Effector memory CD4-positive, alpha-beta T cell (primary cell): Measurements from ENCODE around the gene UBE2D2.
"Not testable (repeated sequence)": the region's sequence is repeated elsewhere in the genome, so short reads cannot be mapped to it uniquely, and the experiment has no call there.

Experiments
- DNase-seq, 3 donors: peaks; one replicate each; pipeline ENCODE4 v3.0.0-alpha.2; 2020
- H3K27ac ChIP-seq: 2 replicates; pipeline ENCODE4 v1.7.0; 2013; ENCODE audit warnings: mild to moderate bottlenecking, low read length, moderate library complexity; ENCODE audit not compliant: insufficient read depth, poor library complexity, severe bottlenecking
- H3K27me3 ChIP-seq: replicated peaks from 2 replicates; pipeline ENCODE4 v1.7.0; 2013; ENCODE audit warnings: mild to moderate bottlenecking, low read length; ENCODE audit not compliant: insufficient read depth, control insufficient read depth, poor library complexity, severe bottlenecking
- H3K36me3 ChIP-seq: 2 replicates; pipeline ENCODE4 v1.7.0; 2013; ENCODE audit warnings: mild to moderate bottlenecking, low read length, moderate library complexity; ENCODE audit not compliant: control insufficient read depth, insufficient read depth
- H3K4me1 ChIP-seq: 2 replicates; pipeline ENCODE4 v1.7.0; 2013; ENCODE audit warnings: low read length, mild to moderate bottlenecking; ENCODE audit not compliant: control insufficient read depth, insufficient read depth, poor library complexity, severe bottlenecking
- H3K4me3 ChIP-seq: 2 replicates; pipeline ENCODE4 v1.7.0; 2013; ENCODE audit warnings: low read length, low read depth, mild to moderate bottlenecking; ENCODE audit not compliant: insufficient read depth, poor library complexity, severe bottlenecking
- H3K9me3 ChIP-seq: 2 replicates; pipeline ENCODE4 v1.7.0; 2013; ENCODE audit warnings: mild to moderate bottlenecking, low read length, moderate library complexity; ENCODE audit not compliant: control insufficient read depth

Gene UBE2D2

DNA sequence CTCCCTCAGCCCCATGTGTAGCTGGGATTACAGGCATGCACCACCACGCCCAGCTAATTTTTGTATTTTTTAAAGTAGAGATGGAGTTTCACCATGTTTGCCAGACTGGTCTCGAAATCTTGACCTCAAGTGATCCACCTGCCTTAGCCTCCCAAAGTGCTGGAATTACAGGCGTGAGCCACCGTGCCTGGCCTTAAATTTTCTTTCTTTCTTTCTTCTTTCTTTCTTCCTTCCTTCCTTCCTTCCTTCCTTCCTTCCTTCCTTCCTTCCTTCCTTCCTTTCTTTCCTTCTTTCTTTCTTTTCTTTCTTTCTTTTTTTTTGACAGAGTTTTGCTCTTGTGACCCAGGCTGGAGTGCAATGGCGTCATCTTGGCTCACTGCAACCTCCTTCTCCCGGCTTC is 14.5 kb upstream of the UBE2D2 start:
- H3K9me3 ChIP-seq, H3K27me3 ChIP-seq, H3K27ac ChIP-seq, H3K36me3 ChIP-seq, H3K4me1 ChIP-seq, H3K4me3 ChIP-seq, DNase-seq: not testable (repeated sequence)

DNA sequence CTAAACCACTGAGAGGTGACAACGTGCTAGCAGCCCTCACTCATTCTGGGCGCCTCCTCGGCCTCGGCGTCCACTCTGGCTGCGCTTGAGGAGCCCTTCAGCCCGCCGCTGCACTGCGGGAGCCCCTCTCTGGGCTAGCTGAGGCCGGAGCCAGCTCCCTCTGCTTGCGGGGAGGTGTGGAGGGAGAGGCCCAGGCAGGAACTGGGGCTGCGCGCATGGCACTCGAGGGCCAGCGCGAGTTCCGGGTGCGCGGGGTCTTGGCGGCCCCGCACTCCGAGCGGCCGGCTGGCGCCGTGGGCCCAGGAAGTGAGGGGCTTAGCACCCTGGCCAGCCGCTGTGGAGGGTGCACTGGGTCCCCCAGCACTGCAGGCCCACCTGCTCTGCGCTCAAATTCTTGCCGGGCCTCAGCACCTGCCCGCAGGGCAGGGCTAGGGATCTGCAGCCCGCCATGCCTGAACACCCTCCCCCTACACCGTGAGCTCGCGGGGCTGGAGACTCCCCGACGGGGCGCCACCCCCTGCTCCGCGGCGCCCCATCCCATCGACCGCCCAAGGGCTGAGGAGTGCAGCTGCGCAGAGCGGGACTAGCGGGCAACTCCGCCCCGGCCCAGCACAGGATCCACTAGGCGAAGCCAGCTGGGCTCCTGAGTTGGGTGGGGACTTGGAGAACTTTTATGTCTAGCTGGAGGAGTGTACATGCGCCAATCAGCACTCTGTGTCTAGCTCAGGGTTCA is 11.8 kb upstream of the UBE2D2 start:
- Histone ChIP-seq H3K27ac (no peak overlapping the region), H3K36me3 (no peaks in the 10 kb centered on the region), H3K27me3 (no peaks in the 10 kb centered on the region), H3K4me1 (no peaks in the 10 kb centered on the region), H3K4me3 (no peak overlapping the region), H3K9me3 (no peaks in the 10 kb centered on the region)
- no peak for DNase-seq

DNA sequence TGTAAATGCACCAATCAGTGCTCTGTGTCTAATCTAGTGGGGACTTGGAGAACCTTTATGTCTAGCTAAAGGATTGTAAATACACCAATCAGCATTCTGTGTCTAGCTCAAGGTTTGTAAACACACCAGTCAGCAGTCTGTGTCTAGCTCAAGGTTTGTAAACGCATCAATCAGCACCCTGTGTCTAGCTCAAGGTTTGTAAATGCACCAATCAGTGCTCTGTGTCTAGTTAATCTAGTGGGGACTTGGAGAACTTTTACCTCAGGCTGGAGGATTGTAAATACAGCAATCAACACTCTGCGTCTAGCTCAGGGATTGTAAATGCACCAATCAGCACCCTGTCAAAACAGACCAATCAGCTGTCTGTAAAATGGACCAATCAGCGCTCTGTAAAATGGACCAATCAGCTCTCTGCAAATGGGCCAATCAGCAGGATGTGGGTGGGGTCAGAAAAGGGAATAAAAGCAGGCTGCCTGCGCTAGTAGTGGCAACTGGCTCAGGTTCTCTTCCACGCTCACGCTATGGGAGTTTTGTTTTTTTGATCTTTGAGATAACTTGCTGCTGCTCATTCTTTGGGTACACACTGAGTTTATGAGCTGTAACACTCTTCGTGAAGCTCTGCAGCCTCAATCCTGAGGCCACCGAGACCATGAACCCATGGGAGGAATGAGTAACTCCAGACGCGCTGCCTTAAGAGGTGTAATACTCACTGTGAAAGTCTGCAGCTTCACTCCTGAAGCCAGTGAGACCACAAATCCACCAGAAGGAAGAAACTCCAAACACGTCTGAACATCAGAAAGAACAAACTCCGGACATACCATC is 10.9 kb upstream of the UBE2D2 start:
- H3K27me3 ChIP-seq, H3K36me3 ChIP-seq, H3K4me3 ChIP-seq, DNase-seq, H3K27ac ChIP-seq, H3K4me1 ChIP-seq, H3K9me3 ChIP-seq: not testable (repeated sequence)

DNA sequence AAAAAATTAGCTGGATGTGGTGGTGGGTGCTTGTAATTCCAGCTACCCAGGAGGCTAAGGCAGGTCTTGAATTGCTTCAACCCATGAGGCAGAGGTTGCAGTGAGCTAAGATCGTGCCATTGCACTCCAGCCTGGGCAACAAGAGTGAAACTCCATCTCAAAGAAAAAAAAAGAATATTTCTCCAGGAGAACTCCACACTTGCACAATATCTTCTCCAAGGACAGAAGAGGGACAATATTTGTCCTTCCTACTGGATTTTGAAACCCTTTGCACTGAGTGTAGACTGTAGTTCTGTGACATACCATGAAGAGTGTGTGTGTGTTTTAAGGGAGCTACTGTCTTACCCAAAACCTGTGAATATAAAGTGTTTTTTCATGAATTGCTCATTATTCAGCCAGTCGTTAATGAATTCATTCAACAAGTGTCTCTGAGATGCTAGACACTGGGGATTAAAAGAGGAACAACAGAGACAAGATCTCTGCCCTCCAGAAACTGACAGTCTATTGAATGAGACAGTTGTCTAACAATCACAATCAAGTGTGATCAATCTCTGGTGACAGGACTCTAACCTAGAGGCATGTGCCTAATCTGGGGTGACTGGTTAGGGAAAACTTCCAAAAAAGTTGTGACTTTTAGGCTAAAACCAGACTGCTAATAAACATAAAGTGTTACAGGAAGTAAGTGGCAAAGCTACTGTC is 9.8 kb upstream of the UBE2D2 start:
- Histone ChIP-seq H3K27me3 (no peaks in the 10 kb centered on the region), H3K4me1 (no peaks in the 10 kb centered on the region), H3K4me3 (no peak overlapping the region), H3K27ac (no peak overlapping the region), H3K9me3 (no peaks in the 10 kb centered on the region), H3K36me3 (no peaks in the 10 kb centered on the region)
- DNase-seq: no peak

- H3K27ac ChIP-seq: no peak overlapping the region
- no peaks in the 10 kb centered on the region for H3K36me3 ChIP-seq
- H3K9me3 ChIP-seq: no peaks in the 10 kb centered on the region
- H3K27me3 ChIP-seq: no peaks in the 10 kb centered on the region
- no peak for DNase-seq
- H3K4me3 ChIP-seq: no peak overlapping the region
- H3K4me1 ChIP-seq: no peaks in the 10 kb centered on the region
Observed at GRCh38 chr5:139552893-139553575, 8.1 kb upstream of the UBE2D2 start.

DNA sequence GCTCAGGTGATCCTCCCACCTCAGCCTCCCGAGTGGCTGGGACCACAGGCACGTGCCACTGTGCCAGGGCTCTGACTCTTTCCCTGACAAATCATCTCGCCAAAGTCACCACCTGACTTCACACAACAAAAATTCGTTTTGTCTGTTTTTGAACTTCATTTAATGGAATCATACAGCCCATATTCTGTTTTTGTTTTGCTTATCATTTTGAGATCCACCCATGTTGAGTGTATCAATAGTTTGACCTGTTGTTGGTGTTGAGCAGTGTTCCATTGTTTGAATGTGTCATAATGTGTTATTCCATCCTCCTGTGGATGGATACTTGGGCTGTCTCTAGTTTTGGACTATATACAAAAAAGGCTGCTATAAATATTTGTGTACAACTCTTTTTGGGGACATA is 6.9 kb upstream of the UBE2D2 start:
- no peaks in the 10 kb centered on the region for H3K36me3 ChIP-seq
- no peak overlapping the region for H3K27ac ChIP-seq
- no peak overlapping the region for H3K4me3 ChIP-seq
- no peaks in the 10 kb centered on the region for H3K27me3 ChIP-seq
- no peaks in the 10 kb centered on the region for H3K9me3 ChIP-seq
- DNase-seq: no peak
- no peaks in the 10 kb centered on the region for H3K4me1 ChIP-seq

GRCh38 chr5:139557811-139558210 is 3.3 kb upstream of the UBE2D2 start:
- Histone ChIP-seq H3K36me3 (no peaks in the 10 kb centered on the region), H3K4me3 (no peak overlapping the region), H3K4me1 (peaks cover 8% of the 10 kb centered on the region), H3K27me3 (no peaks in the 10 kb centered on the region), H3K27ac (no peak overlapping the region), H3K9me3 (no peaks in the 10 kb centered on the region)
- no peak for DNase-seq

DNA sequence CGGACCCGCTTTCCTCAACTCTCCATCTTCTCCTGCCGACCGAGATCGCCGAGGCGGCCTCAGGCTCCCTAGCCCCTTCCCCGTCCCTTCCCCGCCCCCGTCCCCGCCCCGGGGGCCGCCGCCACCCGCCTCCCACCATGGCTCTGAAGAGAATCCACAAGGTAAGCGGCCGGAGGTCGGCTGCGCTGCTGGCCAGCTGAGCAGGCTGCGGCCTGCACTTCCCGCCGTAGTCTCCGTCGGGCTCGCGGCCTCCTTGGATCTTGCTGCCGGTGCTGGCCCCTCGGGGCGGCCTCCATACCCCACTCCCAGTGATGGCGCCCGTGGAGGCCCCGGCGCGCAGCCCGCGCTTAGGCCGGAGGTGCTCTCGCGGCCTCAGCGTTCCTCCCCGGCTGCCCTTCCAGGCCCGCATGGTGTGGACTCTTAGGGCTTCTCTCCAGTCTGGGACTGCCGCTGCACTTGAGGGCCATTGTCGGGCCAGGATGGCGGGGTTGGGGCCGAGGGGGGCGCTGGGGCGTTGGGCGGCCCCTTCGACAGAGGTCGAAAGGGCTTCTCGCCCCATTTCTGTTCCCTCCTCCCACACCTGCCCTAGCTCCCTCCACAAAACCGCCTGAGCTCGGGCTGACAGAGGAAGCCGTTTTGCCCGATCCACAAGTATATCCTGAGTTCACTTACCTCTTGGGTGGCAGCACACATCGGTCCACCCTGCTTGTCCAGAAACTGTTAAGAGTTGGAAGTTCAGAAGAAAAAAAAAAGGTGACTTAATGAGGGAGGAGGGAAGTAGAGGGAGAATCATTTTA is 714 bp downstream of the UBE2D2 start:
- Histone ChIP-seq H3K27ac (peak overlapping the region; percentile 91), H3K4me1 (peaks cover 35% of the 10 kb centered on the region), H3K4me3 (peak overlapping the region; percentile 94), H3K9me3 (no peaks in the 10 kb centered on the region), H3K27me3 (no peaks in the 10 kb centered on the region), H3K36me3 (no peaks in the 10 kb centered on the region)
- DNase-seq: peak in 1 of 3 donors; percentile 6

DNA sequence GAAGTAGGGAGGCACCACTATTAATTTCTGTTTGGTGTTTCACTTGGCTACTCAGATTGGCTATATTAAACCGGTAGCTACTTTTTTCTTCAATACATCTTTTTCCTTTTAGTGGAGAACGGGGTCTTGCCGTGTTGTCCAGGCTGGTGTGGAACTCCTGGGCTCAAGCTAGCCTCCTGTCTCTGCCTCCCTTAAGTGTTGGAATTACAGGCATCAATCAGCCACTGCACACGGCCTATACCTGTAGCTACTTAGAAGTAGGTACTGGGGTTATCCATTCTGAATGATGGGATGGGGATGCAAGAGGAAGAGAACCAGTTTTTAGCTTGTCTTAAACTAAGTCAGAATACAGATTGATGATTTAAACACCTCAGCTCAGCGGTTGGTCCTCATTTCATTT is 1.7 kb downstream of the UBE2D2 start:
- no peak for DNase-seq
- no peaks in the 10 kb centered on the region for H3K9me3 ChIP-seq
- H3K4me1 ChIP-seq: peaks cover 35% of the 10 kb centered on the region
- H3K36me3 ChIP-seq: no peaks in the 10 kb centered on the region
- peak overlapping the region; percentile 94 for H3K4me3 ChIP-seq
- H3K27ac ChIP-seq: peak overlapping the region; percentile 91
- no peaks in the 10 kb centered on the region for H3K27me3 ChIP-seq
